ENCODE results near the gene CCDC57. TPM values are rescaled to one million over a fixed set of nuclear protein-coding genes. Genes with fewer than 3 reads are reported as not detected.
A peak's percentile ranks its signal among the peaks of the same experiment; 100 is the strongest.

Gene CCDC57
- total and polyA plus RNA-seq, 4 donors = 5.4 to 19.1 (median 11.7) TPM

- no peaks in the 10 kb centered on the region for H3K27me3 ChIP-seq (ENCODE audit: control insufficient read depth in 4 of 4, insufficient read depth in 4 of 4, low read length in 3 of 4)
- no peaks in the 10 kb centered on the region for H3K9me3 ChIP-seq (ENCODE audit: control insufficient read depth in 4 of 4, low read length in 3 of 4)
- no peaks in the 10 kb centered on the region for H3K36me3 ChIP-seq (ENCODE audit: control insufficient read depth in 4 of 4, insufficient read depth in 3 of 4, low read depth in 1 of 4, low read length in 3 of 4)
- 91% methylated on average over 14 of the region's 14 CpGs for WGBS
- DNase-seq (ENCODE audit: low spot score) = no peak
- H3K4me1 ChIP-seq (ENCODE audit: control insufficient read depth in 4 of 4, insufficient read depth in 4 of 4, low read length in 3 of 4) = peaks cover 28 to 83% (median 64%) of the 10 kb centered on the region in 4 donors
- TF ChIP-seq RXRA (IDR thresholded peaks at IDR 0.05) (no peak), EGR1 (IDR thresholded peaks at IDR 0.05; ENCODE audit: low read depth in 2 of 2) (no peak), REST (IDR thresholded peaks at IDR 0.05) (no peak), YY1 (IDR thresholded peaks at IDR 0.05) (no peak), JUND (IDR thresholded peaks at IDR 0.05) (no peak), NR2F2 (IDR thresholded peaks at IDR 0.05) (no peak), ZBTB33 (IDR thresholded peaks at IDR 0.05) (no peak), HNF4A (conservative IDR thresholded peaks at IDR 0.05) (no peak), ATF3 (IDR thresholded peaks at IDR 0.05) (no peak)
- peak overlapping the region; percentile 13 to 43 for H3K9ac ChIP-seq (ENCODE audit: low read depth in 1 of 2, low read length in 2 of 2)
- no peak overlapping the region for H3K4me3 ChIP-seq (ENCODE audit: low read depth in 1 of 3, low read length in 3 of 3)
- H3K27ac ChIP-seq (ENCODE audit: low read depth in 1 of 2, low read length in 2 of 2) = peak overlapping the region; percentile 96 to 98
Measured at GRCh38 chr17:82108961-82109475, 103.6 kb downstream of the CCDC57 start.

GRCh38 chr17:82108496-82108945, 104.1 kb downstream of the CCDC57 start:
- H3K27ac ChIP-seq (ENCODE audit: low read depth in 1 of 2, low read length in 2 of 2) = peak overlapping the region; percentile 96 to 98
- peak overlapping the region; percentile 13 to 43 for H3K9ac ChIP-seq (ENCODE audit: low read depth in 1 of 2, low read length in 2 of 2)
- 70% methylated on average over 19 of the region's 19 CpGs for WGBS
- H3K4me3 ChIP-seq (ENCODE audit: low read depth in 1 of 3, low read length in 3 of 3) = no peak overlapping the region
- H3K27me3 ChIP-seq (ENCODE audit: control insufficient read depth in 4 of 4, insufficient read depth in 4 of 4, low read length in 3 of 4) = no peaks in the 10 kb centered on the region
- peaks cover 29 to 82% (median 63%) of the 10 kb centered on the region in 4 donors for H3K4me1 ChIP-seq (ENCODE audit: control insufficient read depth in 4 of 4, insufficient read depth in 4 of 4, low read length in 3 of 4)
- no peaks in the 10 kb centered on the region for H3K36me3 ChIP-seq (ENCODE audit: control insufficient read depth in 4 of 4, insufficient read depth in 3 of 4, low read depth in 1 of 4, low read length in 3 of 4)
- TF ChIP-seq CTCF (IDR thresholded peaks at IDR 0.05; ENCODE audit: low read depth, low read length, missing input control) (no peak), RAD21 (IDR thresholded peaks at IDR 0.05) (no peak)
- no peaks in the 10 kb centered on the region for H3K9me3 ChIP-seq (ENCODE audit: control insufficient read depth in 4 of 4, low read length in 3 of 4)
- no peak for DNase-seq (ENCODE audit: low spot score)

Data from liver (tissue), 9 donors.